Measurements from ENCODE around the gene SPINDOC. TPM values are rescaled to one million over a fixed set of nuclear protein-coding genes. Genes with fewer than 3 reads are reported as not detected.

Gene SPINDOC
- total RNA-seq, 1 experiment from 2014 or later = 16.3 TPM

DNA sequence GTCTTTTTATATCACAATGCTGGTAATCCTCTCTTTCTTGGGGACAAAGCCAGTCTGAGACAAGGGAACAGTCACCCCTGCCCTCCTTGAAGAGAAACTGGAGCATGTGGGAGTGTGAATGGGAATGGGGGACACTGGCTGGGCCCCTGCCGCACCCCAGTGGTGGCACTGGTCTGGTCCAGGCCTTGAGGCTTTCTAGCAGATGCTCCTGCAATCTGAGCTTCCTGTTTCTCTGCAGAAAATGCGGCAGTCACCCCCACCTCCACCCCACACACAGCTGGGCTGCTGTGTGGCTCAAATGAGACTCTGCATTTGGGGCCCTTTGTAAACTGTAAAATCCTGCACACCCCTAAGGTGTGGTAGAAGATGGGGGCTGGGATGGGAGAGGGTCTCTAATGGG, 19.1 kb downstream of the SPINDOC start:
- no peak for DNase-seq (ENCODE audit: low read depth)

DNA sequence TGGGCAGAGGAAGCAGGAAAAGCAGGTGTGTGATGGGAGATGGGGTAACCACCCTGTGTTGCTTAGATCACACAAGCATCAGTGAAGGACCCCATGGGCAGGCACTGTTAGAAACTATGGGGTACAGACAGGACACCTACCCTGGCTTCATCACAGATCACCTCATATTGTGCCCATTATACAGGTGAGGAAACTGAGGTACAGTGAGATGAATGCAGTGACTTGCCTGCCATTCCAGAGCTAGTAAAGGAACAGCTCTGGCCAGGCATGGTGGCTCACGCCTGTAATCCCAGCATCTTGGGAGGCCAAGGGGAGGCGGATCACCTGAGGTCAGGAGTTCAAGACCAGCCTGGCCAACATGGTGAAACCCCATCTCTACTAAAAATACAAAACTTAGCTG, 19.8 kb downstream of the SPINDOC start:
- DNase-seq (ENCODE audit: low read depth) = no peak

DNA sequence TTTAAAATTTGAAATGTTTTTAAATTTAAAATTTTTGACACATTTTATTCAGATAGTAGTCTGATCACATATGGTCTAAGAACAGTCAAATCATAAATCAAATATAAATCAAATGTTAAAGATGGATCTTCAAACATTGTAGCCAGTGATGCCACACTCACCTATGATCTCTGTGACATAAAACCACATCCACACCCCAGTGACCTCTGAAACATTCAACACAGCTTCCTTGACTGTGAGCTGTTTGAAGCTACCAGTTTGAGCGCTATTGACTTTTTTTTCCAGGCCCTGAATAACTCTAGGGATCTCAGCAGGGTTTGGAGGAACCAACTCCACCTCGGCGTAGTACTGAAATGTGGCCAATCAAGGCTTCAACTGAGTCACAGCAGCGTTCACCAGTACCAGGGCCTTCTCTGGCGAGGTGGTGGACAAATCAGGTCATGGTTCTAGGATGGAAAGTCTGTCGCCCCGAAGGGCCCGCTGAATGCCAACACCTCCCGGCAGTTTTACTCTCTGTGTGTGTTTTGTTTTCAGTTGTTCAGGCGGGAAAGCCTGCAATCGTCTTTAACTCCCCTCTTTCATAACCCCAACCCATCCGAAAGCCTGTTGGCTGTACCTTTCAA, 21.4 kb downstream of the SPINDOC start:
- DNase-seq (ENCODE audit: low read depth) = no peak

DNA sequence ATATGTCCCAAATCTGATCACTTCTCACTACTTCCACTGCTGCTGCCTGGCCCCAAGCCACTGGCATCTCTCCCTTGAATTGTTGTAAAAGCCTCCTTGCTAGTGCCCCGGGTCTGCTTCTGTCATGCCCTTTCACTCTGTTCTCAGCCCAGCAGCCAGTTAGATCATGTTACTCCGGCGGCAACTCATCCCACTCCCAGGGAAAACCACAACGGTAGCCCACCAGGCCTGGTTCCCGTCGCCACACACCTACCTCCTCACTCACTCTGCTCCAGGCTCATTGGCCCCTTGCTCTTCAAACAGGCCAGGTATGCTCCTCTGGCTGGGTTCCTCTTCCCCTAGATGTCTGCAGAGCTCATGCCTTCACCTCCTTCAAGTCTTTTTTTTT, 21.9 kb downstream of the SPINDOC start:
- DNase-seq (ENCODE audit: low read depth) = no peak

DNA sequence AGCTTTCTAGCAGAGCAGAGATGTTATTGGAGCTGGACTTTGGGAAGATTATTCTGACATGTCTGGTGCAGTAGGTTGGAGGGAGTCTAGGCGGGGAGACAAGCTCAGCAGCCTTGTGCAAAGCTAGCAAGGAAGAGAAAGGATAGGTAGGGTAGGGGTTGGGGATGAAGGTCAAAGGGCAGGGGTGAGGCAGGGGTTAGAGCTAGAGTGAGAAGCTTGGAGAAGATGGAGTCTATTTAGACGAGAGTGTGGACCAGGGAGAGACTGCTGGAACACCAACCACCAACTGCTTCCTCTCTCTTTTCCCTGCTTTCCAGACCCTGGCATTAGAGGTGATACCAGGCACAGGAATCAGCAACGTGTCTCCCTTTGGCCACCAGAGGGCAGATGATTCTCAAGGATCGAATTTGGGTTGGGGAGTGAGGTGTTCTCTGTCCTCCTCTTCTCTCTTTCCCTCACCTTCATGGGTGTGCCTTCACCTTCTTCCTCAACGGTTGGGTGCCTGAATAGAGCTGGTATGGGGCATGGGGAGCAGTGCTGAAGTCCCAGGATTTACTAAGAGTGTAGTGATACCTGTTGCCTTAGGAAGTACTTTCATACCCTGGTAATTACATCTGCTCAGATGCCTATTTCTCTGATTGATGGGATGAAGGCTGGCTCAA, 23.9 kb downstream of the SPINDOC start:
- peak; percentile 73 for DNase-seq (ENCODE audit: low read depth)

DNA sequence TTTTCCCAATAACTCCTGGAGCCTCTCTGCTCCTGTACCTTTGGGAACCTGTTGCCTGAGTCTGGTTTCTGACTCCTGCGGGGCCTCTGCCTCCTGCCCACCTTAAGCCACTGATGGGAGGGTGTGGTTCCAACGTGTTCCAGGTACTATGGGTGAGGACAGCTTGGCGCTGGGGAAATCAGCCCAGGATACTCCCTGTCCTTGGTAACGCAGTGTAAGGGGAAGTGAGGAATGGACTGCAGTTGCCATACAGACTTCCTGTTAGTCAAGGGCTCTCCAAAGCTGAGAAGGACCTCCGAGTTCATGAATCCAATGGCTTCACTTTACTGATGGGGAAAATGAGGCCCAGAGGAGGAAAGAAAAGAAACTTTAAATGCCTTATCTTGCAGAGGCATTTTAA, 24.5 kb downstream of the SPINDOC start:
- DNase-seq (ENCODE audit: low read depth) = no peak

DNA sequence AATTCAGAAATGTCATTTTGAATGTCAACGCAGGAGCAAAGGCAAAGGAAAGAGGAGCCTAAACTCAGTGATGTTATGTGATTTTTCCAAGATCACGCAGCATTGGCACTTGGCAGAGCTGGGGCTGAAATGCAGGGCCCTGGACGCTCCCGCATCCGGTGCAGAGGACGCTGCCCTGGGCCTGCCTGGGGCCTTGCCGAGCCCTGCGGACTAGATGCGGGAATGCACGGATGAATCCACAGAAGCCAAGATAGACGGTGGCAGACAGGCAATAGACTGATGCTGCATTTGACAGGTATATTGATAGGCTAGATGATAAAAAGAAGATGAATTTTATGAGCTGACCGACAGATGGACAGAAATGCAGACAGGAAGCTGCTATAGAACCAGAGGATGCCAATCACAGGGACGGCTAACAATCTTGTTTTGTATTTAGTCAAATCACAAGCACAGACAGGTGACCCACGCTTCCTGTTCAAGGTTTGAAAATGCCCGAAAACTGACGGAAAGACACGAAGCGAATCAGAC, 25.0 kb downstream of the SPINDOC start:
- DNase-seq (ENCODE audit: low read depth) = no peak

DNA sequence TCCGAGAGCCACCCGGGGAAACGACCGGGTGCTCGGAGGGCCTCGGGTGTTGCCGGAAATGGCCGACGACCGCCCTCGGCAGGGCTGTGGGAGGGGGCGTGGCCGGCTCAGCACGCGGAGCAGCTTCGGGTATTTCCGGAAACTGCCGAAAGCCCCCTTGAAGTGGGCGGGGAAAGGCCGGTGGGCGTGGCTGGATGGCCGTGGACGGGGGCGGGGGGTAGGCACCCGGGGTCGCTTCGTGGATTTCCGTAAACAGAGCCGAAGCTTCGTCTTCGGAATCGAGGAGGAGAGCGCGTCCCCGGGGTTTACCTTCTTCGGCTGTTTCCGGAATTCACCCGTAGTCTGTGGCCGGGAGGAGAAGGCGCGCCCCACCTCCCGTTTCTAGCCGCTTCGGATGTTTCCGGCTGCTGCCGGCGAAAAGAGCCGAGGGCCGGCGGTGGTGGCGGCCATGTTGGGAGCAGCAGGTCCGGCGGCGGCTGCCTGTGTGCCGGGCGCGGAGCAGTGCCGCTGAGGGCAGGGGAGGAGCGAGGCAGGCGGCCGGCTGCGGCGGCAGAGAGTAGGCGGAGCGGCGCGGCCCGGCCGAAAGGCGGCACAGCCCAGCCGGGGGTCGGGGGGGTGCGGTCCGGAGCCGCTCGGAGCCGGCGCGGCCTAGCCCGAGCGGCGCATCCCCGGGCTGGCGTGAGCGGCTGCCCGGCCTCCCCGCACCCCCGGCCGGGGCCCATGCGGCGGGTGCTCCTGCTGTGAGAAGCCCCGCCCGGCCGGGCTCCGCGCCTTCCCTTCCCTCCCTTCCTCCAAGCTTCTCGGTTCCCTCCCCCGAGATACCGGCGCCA, 25.6 kb downstream of the SPINDOC start, which contains the start of gene MARK2:
MARK2 (plus strand) TSS at position 433 of the 830 bp plus-strand sequence; CDS start at position 830, 397 bp downstream.
- peak; percentile 95 for DNase-seq (ENCODE audit: low read depth)

DNA sequence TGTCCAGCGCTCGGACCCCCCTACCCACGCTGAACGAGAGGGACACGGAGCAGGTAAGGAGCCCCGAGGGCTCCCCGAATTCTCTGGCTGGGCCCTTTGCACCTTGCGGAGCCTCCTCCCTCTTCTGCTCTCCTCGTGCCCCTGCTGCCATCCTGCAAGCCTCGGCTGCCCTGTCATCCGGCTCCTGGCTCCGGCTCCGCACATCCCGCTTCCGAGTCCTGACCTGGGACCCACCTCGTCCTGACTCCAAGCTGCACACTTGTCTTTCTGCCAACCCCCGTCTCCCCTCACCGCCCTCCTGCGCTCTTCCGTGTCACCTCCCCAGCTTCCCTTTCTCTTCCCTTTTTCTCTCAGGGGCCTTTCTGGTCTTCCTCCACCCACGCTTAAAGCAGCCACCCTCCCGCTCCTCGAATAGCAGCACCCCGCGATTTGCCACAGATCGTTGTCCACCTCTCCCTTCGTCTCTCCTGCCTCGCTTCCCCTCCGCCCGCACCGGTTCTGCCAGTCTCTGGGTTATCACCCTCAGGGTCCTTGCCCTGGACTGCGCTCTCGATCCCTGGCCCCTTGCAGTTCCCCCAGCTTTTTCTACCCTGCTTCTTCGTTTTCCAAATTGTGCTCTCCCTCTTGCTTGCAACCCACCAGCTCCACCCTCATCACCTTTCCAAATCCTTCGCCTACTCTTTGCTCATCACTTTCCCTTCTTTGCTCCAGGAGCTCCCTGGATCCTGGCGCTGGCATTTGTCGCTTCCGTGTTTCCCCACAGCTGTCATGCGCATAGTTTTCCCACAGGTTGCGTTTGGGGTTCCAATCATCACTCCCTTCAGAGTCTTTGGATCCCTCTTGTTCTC, 26.5 kb downstream of the SPINDOC start:
- DNase-seq (ENCODE audit: low read depth) = peak; percentile 16

DNA sequence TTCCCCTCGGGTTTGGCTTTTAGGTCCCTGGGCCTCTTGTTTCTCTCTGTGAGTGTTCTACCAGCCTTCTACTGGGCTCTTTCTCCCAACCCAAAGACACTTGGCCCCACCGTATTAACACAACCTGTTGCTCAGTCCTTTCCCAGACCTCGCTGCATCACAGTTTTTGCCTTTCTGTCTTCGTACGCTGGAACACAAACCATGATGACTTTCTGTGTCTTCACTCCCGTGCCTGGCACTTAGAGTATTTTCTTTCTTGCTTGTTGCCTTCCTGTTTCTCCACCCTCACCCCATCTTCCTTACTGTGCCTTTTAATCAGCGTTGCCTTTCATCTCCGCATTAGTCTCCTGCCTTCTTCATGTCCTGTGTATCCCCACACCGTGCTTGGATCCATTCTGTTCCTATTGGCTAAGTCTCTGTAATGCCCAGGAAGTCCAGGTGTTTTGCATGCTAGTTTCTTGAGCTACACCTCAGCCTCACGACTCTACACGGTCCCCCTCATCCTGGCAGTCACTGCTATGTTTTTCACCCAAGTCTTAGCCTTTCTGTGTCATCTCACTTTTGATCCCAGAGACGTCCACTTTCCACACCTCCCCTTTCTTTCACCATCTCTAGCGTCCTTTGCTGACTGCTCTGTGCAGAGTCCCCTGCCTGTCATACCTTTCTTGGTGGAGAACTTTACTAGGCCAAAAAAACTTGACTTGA, 27.3 kb downstream of the SPINDOC start:
- DNase-seq (ENCODE audit: low read depth) = no peak

DNA sequence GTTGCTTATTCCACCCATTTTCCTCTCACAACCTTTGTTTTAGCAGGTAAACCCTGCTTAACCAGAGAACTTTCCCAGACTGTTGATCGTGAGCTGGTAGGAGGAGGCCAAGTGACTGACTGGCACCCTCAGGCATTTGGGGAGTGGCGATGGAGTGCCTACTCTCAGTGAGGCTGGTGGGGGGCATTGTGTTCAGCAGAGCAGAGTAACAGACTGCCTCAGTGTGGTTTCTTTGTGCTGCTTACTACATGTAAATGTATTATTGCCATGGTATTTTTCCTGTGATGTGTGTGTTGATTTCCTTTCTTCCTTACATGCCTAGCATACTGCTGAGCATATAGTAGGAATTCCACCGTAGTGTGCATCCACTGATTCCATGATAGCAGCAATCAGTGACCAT, 28.3 kb downstream of the SPINDOC start:
- DNase-seq (ENCODE audit: low read depth) = peak; percentile 32

DNA sequence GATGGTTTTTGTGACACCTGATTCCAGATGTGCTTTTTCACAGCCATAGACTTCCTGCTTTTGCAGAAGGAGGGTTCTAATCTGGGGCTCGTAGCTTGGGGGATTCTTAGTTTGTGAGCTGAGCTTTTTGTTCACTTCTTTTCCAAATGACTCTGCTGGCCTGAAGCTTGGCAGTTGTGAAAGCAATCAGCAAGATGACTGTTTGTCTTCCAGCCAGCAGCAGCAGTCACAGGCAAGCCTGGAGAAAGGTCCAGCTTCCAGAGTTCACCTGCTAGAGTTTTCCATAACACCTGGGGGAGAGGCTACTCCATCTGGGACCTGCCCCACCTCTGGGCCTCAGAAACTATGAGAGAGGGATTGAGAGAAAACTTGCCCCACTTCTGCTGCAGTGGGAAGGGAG, 29.8 kb downstream of the SPINDOC start:
- DNase-seq (ENCODE audit: low read depth) = no peak

DNA sequence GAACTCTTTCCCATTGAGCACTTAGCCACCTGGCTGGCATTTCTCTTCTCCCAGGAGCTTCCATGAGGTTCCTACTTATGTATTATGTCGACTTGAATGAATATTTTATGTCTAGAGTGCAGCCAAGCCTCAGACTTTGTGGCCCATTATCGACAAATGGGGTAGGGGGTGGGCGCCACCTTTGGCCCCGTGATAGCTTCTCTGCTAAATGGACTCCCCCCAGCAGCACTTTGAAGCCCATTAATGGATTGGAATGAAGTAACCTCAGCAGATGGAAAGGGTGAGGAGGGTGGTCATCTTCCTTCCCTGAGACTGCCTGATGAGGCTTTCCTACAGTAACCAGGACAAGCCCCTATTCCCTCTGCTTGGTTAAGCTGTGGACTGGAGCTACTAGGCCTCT, 31.6 kb downstream of the SPINDOC start:
- DNase-seq (ENCODE audit: low read depth) = no peak

DNA sequence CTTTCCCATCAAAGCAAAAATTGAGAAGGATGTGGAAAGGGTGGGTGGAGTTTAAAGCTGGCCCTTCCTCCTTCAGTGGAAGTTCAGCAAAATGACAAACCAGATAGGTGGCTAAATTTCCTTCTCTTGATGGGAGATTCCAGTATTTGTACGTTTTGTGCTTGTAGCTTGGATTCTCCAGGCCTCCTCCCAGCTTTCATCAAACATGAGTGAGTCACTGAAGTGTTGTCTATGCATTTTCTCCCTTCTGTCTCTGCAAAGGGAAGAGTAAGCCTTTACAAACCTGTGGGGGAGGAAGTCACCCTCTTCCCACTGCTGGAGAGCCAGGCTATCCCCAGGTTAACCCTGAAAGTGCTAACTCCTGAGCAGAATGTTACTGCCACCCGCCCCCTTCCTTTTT, 32.0 kb downstream of the SPINDOC start:
- peak; percentile 30 for DNase-seq (ENCODE audit: low read depth)

DNA sequence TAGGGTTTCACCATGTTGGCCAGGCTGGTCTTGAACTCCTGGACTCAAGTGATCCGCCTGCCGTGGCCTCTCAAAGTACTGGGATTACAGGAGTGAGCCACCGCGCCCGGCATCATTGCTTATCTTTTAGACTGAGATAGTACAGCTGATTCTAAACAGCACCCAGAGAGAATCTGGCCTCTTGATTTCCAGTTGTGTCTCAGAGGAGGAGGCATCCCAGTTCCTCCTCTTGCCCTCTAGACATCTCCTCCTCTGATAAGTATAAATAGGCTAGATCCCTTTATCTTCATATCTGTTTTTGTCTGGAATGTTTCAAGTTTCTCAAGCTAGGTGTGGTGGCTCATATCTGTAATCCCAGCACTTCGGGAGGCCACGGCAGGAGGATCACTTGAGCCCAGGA, 32.7 kb downstream of the SPINDOC start:
- no peak for DNase-seq (ENCODE audit: low read depth)

DNA sequence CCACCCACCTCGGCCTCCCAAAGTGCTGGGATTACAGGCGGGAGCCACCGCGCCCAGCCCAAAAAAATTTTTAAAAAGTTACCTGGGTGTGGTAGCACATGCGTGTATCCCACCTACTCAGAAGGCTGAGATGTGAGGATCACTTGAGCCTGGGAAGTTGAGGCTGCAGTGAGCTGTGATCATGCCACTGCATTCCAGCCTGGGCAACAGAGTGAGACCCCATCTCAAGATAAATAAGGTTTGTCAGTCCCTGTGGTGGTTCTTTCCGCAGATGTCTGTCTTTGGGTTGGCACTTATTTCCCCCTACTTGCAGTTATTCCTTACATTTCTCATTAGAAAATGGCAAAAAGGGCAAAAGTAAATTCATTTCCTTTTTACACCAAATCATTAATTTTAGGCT, 33.6 kb downstream of the SPINDOC start:
- DNase-seq (ENCODE audit: low read depth) = no peak

DNA sequence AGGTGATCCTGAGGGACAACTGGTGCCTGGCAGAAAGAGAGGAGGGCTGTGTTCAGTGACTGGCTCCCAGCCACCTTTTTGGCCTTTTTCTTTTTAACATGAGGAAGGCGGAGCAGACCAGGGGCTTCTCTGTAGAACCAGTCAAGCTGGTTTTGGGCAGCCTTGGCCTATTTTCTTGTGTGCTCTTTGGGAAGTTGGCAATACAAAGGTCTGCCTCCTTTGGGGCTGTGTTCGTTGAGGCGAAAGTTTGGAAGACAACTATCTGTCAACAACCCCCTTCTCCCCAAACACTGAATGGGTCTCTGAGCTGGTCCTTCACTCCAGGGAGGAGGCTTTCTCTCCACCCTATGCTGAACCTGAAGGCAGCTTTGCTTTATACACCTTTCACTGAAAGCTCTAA, 34.1 kb downstream of the SPINDOC start:
- DNase-seq (ENCODE audit: low read depth) = no peak

DNA sequence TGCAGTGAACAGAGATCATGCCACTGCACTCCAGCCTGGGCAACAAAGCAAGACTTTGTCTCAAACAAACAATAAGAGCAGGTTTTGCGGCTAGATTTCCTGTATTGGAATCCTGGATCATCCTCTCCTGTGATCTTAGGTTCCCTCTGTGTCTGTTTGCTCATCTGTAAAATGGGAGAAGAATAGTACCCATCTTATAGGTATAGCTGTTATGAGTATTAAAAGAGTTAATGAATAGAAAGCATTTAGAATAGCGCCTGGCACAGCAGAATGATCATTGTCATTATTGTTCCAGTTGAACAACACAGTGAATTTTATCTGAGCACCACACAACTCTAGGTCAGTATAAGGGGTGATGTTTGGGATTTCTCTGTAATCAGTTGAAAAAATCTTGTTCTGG, 36.4 kb downstream of the SPINDOC start:
- no peak for DNase-seq (ENCODE audit: low read depth)

DNA sequence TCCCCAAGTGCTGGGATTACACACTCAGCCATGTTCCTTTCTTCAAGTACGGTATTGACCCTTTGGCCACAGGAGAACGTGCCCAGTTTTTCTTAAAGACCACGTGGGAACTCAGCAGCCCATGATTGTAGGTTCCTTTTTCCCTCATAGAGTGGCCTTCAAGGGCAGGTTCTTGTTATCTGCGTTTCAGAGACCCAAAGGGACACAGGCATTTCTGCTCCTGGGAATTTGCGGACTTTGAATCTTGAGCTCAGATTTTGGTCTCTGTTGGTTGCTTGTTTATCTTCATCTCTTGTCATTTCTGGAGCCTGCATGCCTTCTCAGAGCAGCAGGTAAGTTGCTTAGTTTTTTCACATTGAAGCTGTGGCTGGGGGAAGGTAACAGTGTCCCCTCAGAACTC, 37.7 kb downstream of the SPINDOC start:
- no peak for DNase-seq (ENCODE audit: low read depth)

DNA sequence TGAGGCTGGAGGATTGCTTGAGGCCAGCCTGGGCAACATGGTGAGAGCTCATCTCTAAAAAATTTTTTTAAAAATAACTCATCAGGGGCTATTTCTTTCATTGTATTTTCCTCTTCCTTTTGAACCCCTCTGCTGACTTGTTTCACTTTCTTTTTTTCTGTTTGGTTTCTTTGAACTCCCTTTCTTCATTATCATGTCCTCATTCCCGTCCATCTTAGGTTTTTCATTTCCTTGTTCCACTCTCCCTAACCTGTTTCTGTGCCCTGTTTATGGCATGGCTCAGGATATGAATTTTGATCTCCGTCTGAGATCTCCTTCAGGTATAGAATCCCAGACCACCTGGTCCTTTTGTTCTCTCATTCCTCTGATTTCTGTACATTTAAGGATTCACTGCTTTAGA, 38.1 kb downstream of the SPINDOC start:
- no peak for DNase-seq (ENCODE audit: low read depth)

DNA sequence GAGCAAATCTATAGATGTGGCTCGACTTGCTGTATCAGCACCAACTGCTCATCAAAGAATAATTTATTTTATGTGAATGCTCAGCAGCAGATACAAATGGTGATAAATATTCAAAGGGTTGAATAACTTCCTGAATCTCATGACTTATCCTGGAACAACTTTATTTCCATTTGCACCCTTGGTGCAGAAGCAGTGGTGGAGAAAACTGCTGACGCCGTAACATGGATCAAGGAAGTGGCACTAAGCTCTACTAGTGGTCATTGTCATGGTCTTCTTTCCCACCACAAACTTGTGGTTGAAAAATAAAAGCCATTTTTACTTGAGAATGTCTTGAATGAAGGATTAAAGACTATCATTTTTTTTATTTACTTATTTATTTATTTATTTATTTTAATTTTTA, 40.2 kb downstream of the SPINDOC start:
- no peak for DNase-seq (ENCODE audit: low read depth)

Measured in RPMI7951 (cell line).